Prostate gland (tissue), 2 donors: Measurements from ENCODE around the gene DIPK1B.

Experiments used
- CTCF ChIP-seq, 4 experiments: fragments of 200-600 bp in 2 of 4; fragments of 450-650 bp in 2 of 4; sonication (generic) in 2 of 4; IDR thresholded peaks; 1 replicate in 3 of 4; 2 replicates in 1 of 4; pipeline ENCODE4 v1.5.1; 2016 to 2019; ENCODE audit warnings: antibody characterized with exemption in 4 of 4, mild to moderate bottlenecking in 2 of 4, moderate library complexity in 2 of 4
- POLR2AphosphoS5 ChIP-seq: sonication (generic); formaldehyde crosslinking; IDR thresholded peaks from one replicate; pipeline ENCODE4 v1.6.1; 2017; ENCODE audit warnings: antibody characterized with exemption

GRCh38 chr9:136713550-136713949 lies 1.2 kb downstream of the DIPK1B start:
- TF ChIP-seq CTCF (IDR thresholded peaks at IDR 0.05) (no peak), POLR2AphosphoS5 (no peak)
